Heart right ventricle (tissue), 16 donors: ENCODE data around the gene UQCC2. TPM values are rescaled to one million over a fixed set of nuclear protein-coding genes. Genes with fewer than 3 reads are reported as not detected.

Experiments used
- ATAC-seq, 8 donors: fragments of 200-7000 bp; cut with Tn5 transposase; one replicate each; pipeline ENCODE4 v1.9.1; 2020; ENCODE audit warnings: mild to moderate bottlenecking in 8 of 8, moderate library complexity in 8 of 8, moderate number of reproducible peaks in 1 of 8
- DNase-seq, 2 donors: peaks; one replicate each; pipeline ENCODE4 v3.0.0-alpha.2; 2020
- H3K27ac ChIP-seq, 10 donors: fragments of 200-600 bp; sonication (generic) in 2 of 10; one replicate each; pipeline versions ENCODE4 v1.5.0 to v1.8.0; 2020 to 2022; ENCODE audit warnings: mild to moderate bottlenecking in 3 of 10
- H3K27me3 ChIP-seq, 7 donors: fragments of 200-600 bp; one replicate each; pipeline ENCODE4 v1.8.0; 2021 to 2022; ENCODE audit warnings: mild to moderate bottlenecking in 2 of 7
- H3K36me3 ChIP-seq, 9 donors: fragments of 200-600 bp; sonication (generic) in 1 of 9; one replicate each; pipeline versions ENCODE4 v1.5.0 to v1.8.0; 2020 to 2022; ENCODE audit warnings: mild to moderate bottlenecking in 2 of 9
- H3K4me1 ChIP-seq, 9 donors: fragments of 200-600 bp; sonication (generic) in 1 of 9; one replicate each; pipeline versions ENCODE4 v1.5.0 to v1.8.0; 2020 to 2022; ENCODE audit warnings: mild to moderate bottlenecking in 4 of 9
- H3K4me3 ChIP-seq, 10 donors: fragments of 200-600 bp; sonication (generic) in 2 of 10; one replicate each; pipeline versions ENCODE4 v1.5.0 to v1.8.0; 2020 to 2022; ENCODE audit warnings: mild to moderate bottlenecking in 7 of 10, moderate library complexity in 2 of 10
- H3K9me3 ChIP-seq, 11 donors: fragments of 200-600 bp in 10 of 11; sonication (generic) in 2 of 11; one replicate each; pipeline versions ENCODE4 v1.5.0 to v1.8.0; 2013 to 2022; ENCODE audit warnings: mild to moderate bottlenecking in 2 of 11, control low read depth in 1 of 11, moderate library complexity in 1 of 11
- WGBS, 2 donors: extraction: QIAGEN DNeasy Blood & Tissue Kit; methylation state at CpG; one replicate each; pipeline ENCODE4 v1.1.7; 2013; ENCODE audit warnings: inconsistent platforms in 1 of 2; 5-methylcytosine and 5-hydroxymethylcytosine counted together
- intact Hi-C, 10 donors: fragments of 100-400 bp; cut with DNase I; formaldehyde crosslinking; loops; one replicate each; pipeline versions ENCODE4 v1.11.1 to v1.14.2; 2022
- polyA plus RNA-seq, 2 donors: library from polyadenylated mRNA; stranded (reverse); fragments of 200-250 nt; gene quantifications; one replicate each; pipeline ENCODE4 v1.2.3, GENCODE V29; 2013
- total RNA-seq, 10 donors: library from RNA; stranded (reverse); fragmentation: NEBNext Ultra II Directional in 3 of 10; extraction: Animal tissue kit (Norgen Biotek cat#: 25700) in 3 of 10; gene quantifications; one replicate each; pipeline versions ENCODE4 v1.2.1 to v1.2.4, GENCODE V29; 2021 to 2023
- TF ChIP-seq, protein P1 (sequence below), 9 donors: fragments of 200-600 bp; sonication (generic) in 2 of 9; IDR thresholded peaks; one replicate each; pipeline versions ENCODE4 v1.5.0 to v1.8.0; 2021 to 2022; ENCODE audit warnings: antibody characterized with exemption in 9 of 9, mild to moderate bottlenecking in 5 of 9, moderate library complexity in 1 of 9
- donor health status: Arrhythmogenic right ventricular cardiomyopathy.
- donor health status: ischemic (EF 13 %, LVEDD 7.1; RV severe dilation, severe dysfunction).
- donor health status: healthy with polysubstance abuse.
- donor health status: DM: no; HTN: yes; CAD: no.
- donor health status: DM: no; HTN: no; CAD: no.
- donor health status: ischemic (EF 25% LVEDD 6.9; RV normal size, moderate dysfunction).
- donor health status: ischemic (EF 25% LVEDD 5.7; RV mildly dilated, moderate dysfunction).
- donor health status: healthy.
- donor health status: DM: yes; HTN: yes; CAD: no.
- donor health status: Ischemic cardiomyopathy.
- donor health status: ischemic (EF 35%, LVEDD 5.7; RV mildly dilated, moderate dysfunction).
- donor health status: nonischemic (EF 11% LVEDD 7.7; RV severe dilation, severe dysfunction).
- donor health status: DM: yes; HTN: yes; CAD: no.
- donor health status: PGD.
- donor health status: ischemic (EF 29% LVEDD 5.4; RV normal size, mild dysfunction).
- donor health status: nonischemic (EF 23%, LVEDD 6.1; RV moderate dilation, normal function).

Gene UQCC2
- total and polyA plus RNA-seq, 12 donors = 200 to 598 (median 245) TPM

- H3K36me3 ChIP-seq = peaks cover 0 to 98% (median 11%) of the 10 kb centered on the region in 9 donors
- no peak overlapping the region for H3K27ac ChIP-seq
- no peaks in the 10 kb centered on the region for H3K9me3 ChIP-seq
- ATAC-seq (no peak), DNase-seq (no peak)
- no peaks in the 10 kb centered on the region for H3K27me3 ChIP-seq
- TF ChIP-seq, protein P1, sequence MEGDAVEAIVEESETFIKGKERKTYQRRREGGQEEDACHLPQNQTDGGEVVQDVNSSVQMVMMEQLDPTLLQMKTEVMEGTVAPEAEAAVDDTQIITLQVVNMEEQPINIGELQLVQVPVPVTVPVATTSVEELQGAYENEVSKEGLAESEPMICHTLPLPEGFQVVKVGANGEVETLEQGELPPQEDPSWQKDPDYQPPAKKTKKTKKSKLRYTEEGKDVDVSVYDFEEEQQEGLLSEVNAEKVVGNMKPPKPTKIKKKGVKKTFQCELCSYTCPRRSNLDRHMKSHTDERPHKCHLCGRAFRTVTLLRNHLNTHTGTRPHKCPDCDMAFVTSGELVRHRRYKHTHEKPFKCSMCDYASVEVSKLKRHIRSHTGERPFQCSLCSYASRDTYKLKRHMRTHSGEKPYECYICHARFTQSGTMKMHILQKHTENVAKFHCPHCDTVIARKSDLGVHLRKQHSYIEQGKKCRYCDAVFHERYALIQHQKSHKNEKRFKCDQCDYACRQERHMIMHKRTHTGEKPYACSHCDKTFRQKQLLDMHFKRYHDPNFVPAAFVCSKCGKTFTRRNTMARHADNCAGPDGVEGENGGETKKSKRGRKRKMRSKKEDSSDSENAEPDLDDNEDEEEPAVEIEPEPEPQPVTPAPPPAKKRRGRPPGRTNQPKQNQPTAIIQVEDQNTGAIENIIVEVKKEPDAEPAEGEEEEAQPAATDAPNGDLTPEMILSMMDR (IDR thresholded peaks at IDR 0.05) = no peak
- intact Hi-C loops = no loop called here
- H3K4me3 ChIP-seq = no peak overlapping the region
- peaks cover 6 to 22% (median 11%) of the 10 kb centered on the region in 9 donors for H3K4me1 ChIP-seq
- WGBS, 2 donors = 95 to 96% methylated on average over 27 of the region's 27 CpGs
These were observed 24.2 kb downstream of the UQCC2 start for GRCh38 chr6:33686981-33687975.

GRCh38 chr6:33686225-33686924 lies 25.1 kb downstream of the UQCC2 start:
- Histone ChIP-seq H3K36me3 (peaks cover 0 to 98% (median 7%) of the 10 kb centered on the region in 9 donors), H3K27ac (no peak overlapping the region), H3K9me3 (no peaks in the 10 kb centered on the region), H3K4me1 (peaks cover 0 to 13% (median 2%) of the 10 kb centered on the region in 9 donors), H3K4me3 (no peak overlapping the region), H3K27me3 (no peaks in the 10 kb centered on the region)
- WGBS, 2 donors = 75 to 94% methylated on average over 6 of the region's 6 CpGs
- ATAC-seq = no peak
- no peak for DNase-seq
- TF ChIP-seq, protein P1 (IDR thresholded peaks at IDR 0.05) = no peak
- intact Hi-C loops = no loop called here

DNA sequence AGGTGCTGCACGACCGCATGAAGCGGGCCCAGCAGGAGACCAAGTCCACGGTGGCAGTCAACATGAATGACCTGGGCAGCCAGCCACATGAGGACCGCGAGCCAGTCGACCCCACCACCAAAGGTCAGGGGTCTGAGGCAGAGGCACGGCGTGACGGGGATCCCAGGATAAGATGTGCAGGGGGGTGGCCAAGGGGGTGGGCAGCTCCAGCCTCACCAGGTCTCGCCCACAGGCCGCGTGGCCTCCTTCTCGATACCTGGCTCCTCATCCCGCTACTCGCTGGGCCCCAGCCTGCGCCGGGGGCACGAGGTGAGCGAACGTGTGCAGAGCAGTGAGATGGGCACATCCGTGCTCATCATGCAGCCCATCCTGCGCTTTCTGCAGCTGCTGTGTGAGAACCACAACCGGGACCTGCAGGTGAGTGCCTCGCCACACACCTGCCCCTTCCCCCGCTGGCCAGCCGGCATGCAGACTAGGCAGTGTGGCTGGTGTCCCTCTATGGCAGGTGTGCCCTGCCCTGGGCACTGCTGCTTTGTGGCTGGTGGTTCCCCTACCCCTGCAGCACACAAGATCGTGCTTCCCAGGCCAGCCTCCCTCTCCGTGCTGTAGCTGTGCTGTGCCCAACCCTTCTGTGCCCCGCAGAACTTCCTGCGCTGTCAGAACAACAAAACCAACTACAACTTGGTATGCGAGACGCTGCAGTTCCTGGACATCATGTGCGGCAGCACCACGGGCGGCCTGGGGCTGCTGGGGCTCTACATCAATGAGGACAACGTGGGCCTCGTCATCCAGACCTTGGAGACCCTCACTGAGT lies 25.9 kb downstream of the UQCC2 start:
- intact Hi-C loops = no loop called here
- no peak for DNase-seq
- Histone ChIP-seq H3K9me3 (no peaks in the 10 kb centered on the region), H3K4me1 (peaks cover 0 to 5% (median 0%) of the 10 kb centered on the region in 9 donors), H3K27me3 (no peaks in the 10 kb centered on the region), H3K27ac (no peak overlapping the region), H3K4me3 (no peak overlapping the region), H3K36me3 (peaks cover 0 to 98% (median 7%) of the 10 kb centered on the region in 9 donors)
- TF ChIP-seq, protein P1 (IDR thresholded peaks at IDR 0.05) = no peak
- ATAC-seq = no peak
- 92 to 96% methylated on average over 37 to 38 of the region's 38 CpGs for WGBS, 2 donors

- Histone ChIP-seq H3K4me3 (no peak overlapping the region), H3K36me3 (peaks cover 0 to 98% (median 7%) of the 10 kb centered on the region in 9 donors), H3K4me1 (no peaks in the 10 kb centered on the region), H3K9me3 (no peaks in the 10 kb centered on the region), H3K27ac (no peak overlapping the region), H3K27me3 (no peaks in the 10 kb centered on the region)
- WGBS, 2 donors = 93 to 97% methylated on average over 7 of the region's 7 CpGs
- no peak for ATAC-seq
- intact Hi-C loops = no loop called here
- no peak for DNase-seq
- TF ChIP-seq, protein P1 (IDR thresholded peaks at IDR 0.05) = no peak
These were observed 26.5 kb downstream of the UQCC2 start for GRCh38 chr6:33684983-33685382.
